Neural cell (in vitro differentiated cells): ENCODE results near the gene GMPR. TPM values are rescaled to one million over a fixed set of nuclear protein-coding genes. Genes with fewer than 3 reads are reported as not detected.

Source experiments
- H2AFZ ChIP-seq: fragments of 200-600, 300-800 bp; sonication (generic), shearing (Covaris generic); 2 replicates; pipeline ENCODE4 v1.6.0; 2014; ENCODE audit warnings: low read depth, mild to moderate bottlenecking, antibody characterized with exemption, low read length, moderate library complexity
- H3F3A ChIP-seq: fragments of 200-600 bp; shearing (Covaris generic); 2 replicates; pipeline ENCODE4 v1.6.1; 2016; ENCODE audit warnings: mild to moderate bottlenecking, moderate library complexity, mixed read lengths, antibody characterized with exemption, low read length; ENCODE audit not compliant: insufficient read depth, poor library complexity, severe bottlenecking
- H3K27ac ChIP-seq: fragments of 200-600, 300-800 bp; sonication (generic), shearing (Covaris generic); 2 replicates; pipeline ENCODE4 v1.5.1; 2014; ENCODE audit warnings: mild to moderate bottlenecking, low read length, moderate library complexity
- H3K27me3 ChIP-seq: fragments of 300-800, 200-600 bp; sonication (generic), shearing (Covaris generic); 2 replicates; pipeline ENCODE4 v1.6.0; 2014; ENCODE audit warnings: mild to moderate bottlenecking, low read depth, low read length, moderate library complexity; ENCODE audit not compliant: insufficient read depth
- H3K36me3 ChIP-seq: fragments of 300-800, 200-600 bp; sonication (generic), shearing (Covaris generic); 2 replicates; pipeline ENCODE4 v1.5.1; 2014; ENCODE audit warnings: mild to moderate bottlenecking, antibody characterized with exemption, low read length, moderate library complexity; ENCODE audit not compliant: insufficient read depth
- H3K4me2 ChIP-seq: fragments of 300-800, 200-600 bp; sonication (generic), shearing (Covaris generic); 2 replicates; pipeline ENCODE4 v1.6.0; 2014; ENCODE audit warnings: mild to moderate bottlenecking, low read length
- H3K4me3 ChIP-seq: fragments of 300-800, 200-600 bp; sonication (generic), shearing (Covaris generic); 2 replicates; pipeline ENCODE4 v1.5.1; 2014; ENCODE audit warnings: mild to moderate bottlenecking, low read length, moderate library complexity
- H3K79me2 ChIP-seq: fragments of 200-600 bp; shearing (Covaris generic); replicated peaks from 2 replicates; pipeline ENCODE4 v1.6.0; 2014; ENCODE audit warnings: mild to moderate bottlenecking, low read length, moderate library complexity; ENCODE audit not compliant: insufficient read depth
- H3K9ac ChIP-seq: fragments of 300-800, 200-600 bp; sonication (generic), shearing (Covaris generic); 2 replicates; pipeline ENCODE4 v1.6.1; 2016; ENCODE audit warnings: mild to moderate bottlenecking, low read length, mixed read lengths
- H3K9me2 ChIP-seq: fragments of 200-600 bp; shearing (Covaris generic); 2 replicates; pipeline ENCODE4 v1.6.1; 2016; ENCODE audit warnings: mild to moderate bottlenecking, low read length, mixed read lengths; ENCODE audit not compliant: insufficient read depth
- H3K9me3 ChIP-seq: fragments of 200-600, 300-800 bp; sonication (generic), shearing (Covaris generic); 2 replicates; pipeline ENCODE4 v1.6.1; 2016; ENCODE audit warnings: mild to moderate bottlenecking, mixed run types, low read length, moderate library complexity, mixed read lengths
- H4K20me1 ChIP-seq: fragments of 200-600 bp; shearing (Covaris generic); 2 replicates; pipeline ENCODE4 v1.6.1; 2016; ENCODE audit warnings: mild to moderate bottlenecking, mixed run types; ENCODE audit not compliant: insufficient read depth
- CTCF ChIP-seq: fragments of 450-650 bp; IDR thresholded peaks from 2 replicates; pipeline ENCODE4 v1.5.1; 2014; ENCODE audit warnings: antibody characterized with exemption, mild to moderate bottlenecking, moderate library complexity; ENCODE audit not compliant: poor library complexity, severe bottlenecking
- EP300 ChIP-seq: fragments of 450-650 bp; conservative IDR thresholded peaks from 2 replicates; pipeline ENCODE4 v1.6.1; 2014; ENCODE audit warnings: antibody characterized with exemption, mild to moderate bottlenecking, moderate library complexity; ENCODE audit not compliant: poor library complexity, severe bottlenecking
- EZH2 ChIP-seq: fragments of 200-600, 300-800 bp; shearing (Covaris generic), sonication (generic); IDR thresholded peaks from 2 replicates; pipeline ENCODE4 v1.6.1; 2014; ENCODE audit warnings: antibody characterized with exemption, low read length, borderline replicate concordance, mild to moderate bottlenecking; ENCODE audit not compliant: insufficient read depth, poor library complexity, severe bottlenecking
- MXI1 ChIP-seq: fragments of 450-650 bp; conservative IDR thresholded peaks from 2 replicates; pipeline ENCODE4 v1.6.1; 2014; ENCODE audit warnings: antibody characterized with exemption, mild to moderate bottlenecking; ENCODE audit not compliant: poor library complexity, severe bottlenecking
- POLR2AphosphoS5 ChIP-seq: IDR thresholded peaks from 2 replicates; pipeline ENCODE4 v1.6.1; 2012
- RAD21 ChIP-seq: fragments of 450-650 bp; conservative IDR thresholded peaks from 2 replicates; pipeline ENCODE4 v1.6.1; 2014; ENCODE audit warnings: antibody characterized with exemption, mild to moderate bottlenecking, moderate library complexity
- REST ChIP-seq: IDR thresholded peaks from 2 replicates; pipeline ENCODE4 v1.6.1; 2012; ENCODE audit warnings: borderline replicate concordance
- SMC3 ChIP-seq: fragments of 450-650 bp; conservative IDR thresholded peaks from 2 replicates; pipeline ENCODE4 v1.6.1; 2014; ENCODE audit warnings: antibody characterized with exemption, mild to moderate bottlenecking, moderate library complexity; ENCODE audit not compliant: poor library complexity
- TAF1 ChIP-seq: IDR thresholded peaks from 2 replicates; pipeline ENCODE4 v1.6.1; 2012; ENCODE audit warnings: low read depth
- polyA plus RNA-seq: library from polyadenylated mRNA; depleted of rRNA; stranded (reverse); fragments of >200 nt; gene quantifications from 2 replicates; pipeline ENCODE4 v1.2.3, GENCODE V29; 2014

GMPR gene
- polyA plus RNA-seq, 1 donor from 2014 or later, result not detected

- TF ChIP-seq EP300 (no peak), MXI1 (no peak), EZH2 (no peak), TAF1 (no peak), POLR2AphosphoS5 (no peak), REST (no peak), SMC3 (no peak), CTCF (no peak), RAD21 (no peak)
- H3K27ac ChIP-seq, result no peak overlapping the region
Observed at GRCh38 chr6:16196260-16196983, 42.0 kb upstream of the GMPR start.

GRCh38 chr6:16196984-16197546 is 41.3 kb upstream of the GMPR start:
- no peak for TF ChIP-seq POLR2AphosphoS5
- TF ChIP-seq RAD21, result no peak
- TF ChIP-seq TAF1, result no peak
- TF ChIP-seq REST, result no peak
- no peak for TF ChIP-seq SMC3
- no peak for TF ChIP-seq EP300
- TF ChIP-seq CTCF, result no peak
- no peak overlapping the region for H3K27ac ChIP-seq
- no peaks in the 10 kb centered on the region for H3K9me3 ChIP-seq
- H3K9ac ChIP-seq, result no peak overlapping the region
- H3K27me3 ChIP-seq, result no peaks in the 10 kb centered on the region
- H4K20me1 ChIP-seq, result no peaks in the 10 kb centered on the region
- no peak overlapping the region for H2AFZ ChIP-seq
- no peaks in the 10 kb centered on the region for H3K79me2 ChIP-seq
- no peak overlapping the region for H3K4me3 ChIP-seq
- H3K9me2 ChIP-seq, result no peaks in the 10 kb centered on the region
- no peaks in the 10 kb centered on the region for H3K36me3 ChIP-seq
- no peak overlapping the region for H3K4me2 ChIP-seq
- no peaks in the 10 kb centered on the region for H3F3A ChIP-seq

More at GRCh38 chr6:16196260-16196983, 42.0 kb upstream of the GMPR start:
- Histone ChIP-seq H3K4me2 (no peak overlapping the region), H3K9ac (no peak overlapping the region), H3F3A (no peaks in the 10 kb centered on the region), H3K9me3 (no peaks in the 10 kb centered on the region), H3K27me3 (no peaks in the 10 kb centered on the region), H3K79me2 (no peaks in the 10 kb centered on the region), H3K36me3 (no peaks in the 10 kb centered on the region), H3K4me3 (no peak overlapping the region), H2AFZ (no peak overlapping the region), H3K9me2 (no peaks in the 10 kb centered on the region), H4K20me1 (no peaks in the 10 kb centered on the region)
